Mononuclear cell (primary cell): ENCODE measurements around the gene ANKH. TPM values are rescaled to one million over a fixed set of nuclear protein-coding genes. Genes with fewer than 3 reads are reported as not detected.

Experiments
- H3K27me3 ChIP-seq: 2 replicates; pipeline ENCODE4 v1.6.0; 2011; ENCODE audit warnings: low read length, control low read depth; ENCODE audit not compliant: insufficient read depth
- H3K4me1 ChIP-seq: 2 replicates; pipeline ENCODE4 v1.5.1; 2011; ENCODE audit warnings: mild to moderate bottlenecking, low read length, control low read depth; ENCODE audit not compliant: insufficient read depth
- H3K4me3 ChIP-seq: 2 replicates; pipeline ENCODE4 v1.5.1; 2011; ENCODE audit warnings: mild to moderate bottlenecking, low read length, moderate library complexity
- H3K9me3 ChIP-seq: 2 replicates; pipeline ENCODE4 v1.5.1; 2011; ENCODE audit warnings: low read depth, mild to moderate bottlenecking, control low read depth, low read length
- total RNA-seq: library from RNA; depleted of rRNA; stranded (reverse); fragments of >200 nt; gene quantifications from one replicate; pipeline ENCODE4 v1.2.3, GENCODE V29; 2012

The ANKH gene
- total RNA-seq, 1 donor = 35.7 TPM

DNA sequence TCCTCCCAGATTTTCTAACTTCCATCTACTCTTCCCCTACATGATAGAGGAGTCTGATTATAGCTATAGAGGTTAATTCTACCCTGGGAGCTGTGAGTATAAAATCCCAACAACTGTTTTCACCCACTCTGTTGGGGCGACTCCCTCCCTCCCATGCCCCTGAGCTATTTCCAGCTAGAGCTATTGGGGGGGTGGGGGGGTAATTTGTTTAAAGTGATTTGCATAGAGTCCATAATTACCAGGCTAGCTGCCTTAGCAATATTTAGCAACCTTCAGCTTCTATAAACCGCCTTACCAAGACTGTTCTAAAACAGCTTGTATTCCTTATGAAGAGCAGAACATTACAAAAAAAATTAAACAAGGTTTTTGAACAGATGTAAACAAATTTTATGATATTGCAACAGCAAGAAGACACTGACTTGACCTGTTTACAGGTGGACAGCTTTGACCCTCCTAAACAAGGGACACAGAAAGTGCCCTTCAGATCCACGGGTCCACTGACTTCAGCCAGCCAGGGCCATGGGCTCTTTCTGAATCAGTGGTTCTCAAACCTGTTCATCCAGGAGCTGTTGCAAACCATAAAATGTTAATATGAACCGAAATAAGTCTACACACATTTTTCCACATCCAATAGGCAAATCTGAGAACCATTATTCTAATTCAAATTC, 108.9 kb downstream of the ANKH start:
- Histone ChIP-seq H3K4me3 (no peak overlapping the region), H3K27me3 (no peaks in the 10 kb centered on the region), H3K9me3 (no peaks in the 10 kb centered on the region), H3K4me1 (peaks cover 8% of the 10 kb centered on the region)

DNA sequence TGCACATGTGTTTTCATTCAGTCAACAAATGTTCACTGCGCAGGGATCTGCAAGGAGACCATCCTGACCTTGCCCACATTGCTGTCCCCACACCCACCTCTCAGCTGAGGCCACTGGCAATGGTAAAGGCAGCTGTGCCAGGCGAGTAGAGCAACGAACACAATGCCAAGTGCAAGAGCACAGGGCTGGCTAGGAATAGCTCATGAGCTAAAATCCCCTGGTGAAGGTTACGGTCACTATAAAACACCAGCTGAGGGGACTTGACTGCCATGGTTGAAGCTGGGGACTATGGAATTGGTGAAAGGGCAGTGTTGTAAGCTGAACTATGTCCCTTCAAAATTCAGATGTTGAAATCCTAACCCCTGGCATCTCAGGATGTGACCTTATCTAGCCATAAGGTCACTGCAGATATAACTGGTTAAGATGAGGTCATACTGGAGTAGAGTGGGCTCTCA, 111.0 kb downstream of the ANKH start:
- H3K9me3 ChIP-seq = no peaks in the 10 kb centered on the region
- H3K27me3 ChIP-seq = no peaks in the 10 kb centered on the region
- H3K4me1 ChIP-seq = peaks cover 10% of the 10 kb centered on the region
- H3K4me3 ChIP-seq = no peak overlapping the region

DNA sequence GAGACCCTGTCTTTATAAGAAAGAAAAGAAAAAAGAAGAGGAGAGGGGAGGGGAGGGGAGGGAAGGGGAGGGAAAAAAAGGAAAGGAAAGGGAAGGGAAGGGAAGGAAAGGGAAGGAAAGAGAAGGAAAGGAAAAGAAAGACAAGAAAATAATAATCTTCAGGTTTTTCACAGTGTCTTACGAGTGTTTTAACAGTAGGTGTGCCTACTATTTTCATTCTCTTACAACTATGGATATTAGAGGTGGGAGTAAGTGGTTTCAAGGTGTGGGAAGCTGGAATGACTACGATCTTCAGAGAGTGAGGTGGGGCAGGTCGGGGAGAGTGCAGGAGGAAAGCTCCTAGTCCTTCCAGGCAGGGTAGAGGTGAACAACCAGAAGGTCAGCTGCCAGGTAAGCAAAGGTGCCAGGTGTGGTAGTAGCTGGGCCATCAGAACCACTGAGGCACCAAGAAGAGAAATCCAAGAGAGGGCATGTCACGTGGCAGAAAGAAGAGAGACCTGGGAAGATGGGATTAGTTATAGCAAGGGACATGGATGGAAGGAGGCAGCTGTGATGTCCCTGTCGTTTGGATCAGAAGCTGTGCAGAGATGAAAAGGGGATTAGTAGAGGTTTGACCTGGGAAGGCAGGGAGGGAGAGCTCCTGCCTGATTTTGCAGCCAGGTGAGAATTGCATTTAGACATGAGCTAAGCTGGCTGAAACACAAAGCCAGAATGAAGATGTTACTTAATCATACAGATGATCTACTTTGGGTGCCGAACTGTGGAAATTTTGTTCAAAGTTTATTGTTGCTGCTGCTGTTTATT, 111.6 kb downstream of the ANKH start:
- Histone ChIP-seq H3K4me1 (peaks cover 10% of the 10 kb centered on the region), H3K4me3 (no peak overlapping the region), H3K9me3 (no peaks in the 10 kb centered on the region), H3K27me3 (no peaks in the 10 kb centered on the region)

DNA sequence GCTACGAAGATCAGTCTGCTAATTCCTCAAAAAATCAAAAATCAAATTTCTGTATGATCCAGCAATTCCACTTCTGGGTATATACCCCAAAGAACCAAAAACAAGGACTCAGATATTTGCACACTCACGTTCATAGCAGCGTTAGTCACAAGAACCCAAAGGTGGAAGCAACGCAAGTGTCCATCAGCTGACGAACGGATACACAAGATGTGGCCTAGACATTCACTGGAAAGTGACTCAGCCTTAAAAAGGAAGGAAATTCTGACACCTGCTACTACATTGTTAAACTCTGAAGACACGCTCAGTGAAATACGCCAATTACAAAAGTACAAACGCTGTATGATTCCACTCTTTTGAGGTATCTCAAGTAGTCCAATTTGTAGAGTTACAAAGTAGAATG, 113.7 kb downstream of the ANKH start:
- peaks cover 10% of the 10 kb centered on the region for H3K4me1 ChIP-seq
- no peaks in the 10 kb centered on the region for H3K9me3 ChIP-seq
- no peak overlapping the region for H3K4me3 ChIP-seq
- no peaks in the 10 kb centered on the region for H3K27me3 ChIP-seq

DNA sequence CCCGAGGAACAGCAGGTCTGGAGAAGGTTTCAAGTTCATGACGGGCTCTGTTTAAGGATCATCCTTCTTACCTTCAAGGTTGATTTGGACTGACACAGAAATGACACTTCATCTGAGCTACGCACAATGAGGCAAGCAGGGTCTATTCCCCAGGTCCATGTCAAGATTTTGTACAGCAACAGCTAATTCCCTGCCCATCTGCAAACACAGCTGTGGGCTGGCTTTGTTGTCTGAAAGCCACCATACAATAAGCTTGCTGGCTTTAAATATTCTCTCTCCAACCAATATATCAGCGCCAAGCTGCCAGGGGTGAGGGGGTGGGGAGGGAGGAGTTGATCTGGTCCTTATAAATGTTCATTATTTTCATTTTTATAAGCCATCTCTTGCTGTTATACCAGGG, 115.1 kb downstream of the ANKH start:
- H3K4me1 ChIP-seq = peaks cover 10% of the 10 kb centered on the region

DNA sequence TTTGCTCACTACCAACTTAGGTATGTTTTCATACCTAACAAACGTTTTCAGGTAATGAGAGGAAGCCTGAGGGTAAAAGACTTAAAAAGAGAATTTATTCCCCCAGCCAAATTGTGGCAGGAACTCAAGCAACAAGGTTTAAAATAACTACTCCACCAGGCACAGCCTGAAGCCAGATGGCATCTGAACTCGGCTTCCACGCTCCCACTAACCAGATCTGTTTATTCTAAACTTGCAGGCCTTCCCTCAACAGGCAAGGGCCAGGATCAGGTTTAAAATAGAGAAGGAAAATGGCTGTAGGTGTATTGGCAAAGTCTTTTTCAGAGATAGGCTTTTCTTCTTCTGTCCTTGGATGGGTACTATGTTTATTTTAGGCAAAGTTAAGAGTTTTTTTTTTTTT, 117.6 kb downstream of the ANKH start:
- Histone ChIP-seq H3K9me3 (no peaks in the 10 kb centered on the region), H3K27me3 (no peaks in the 10 kb centered on the region), H3K4me1 (peaks cover 10% of the 10 kb centered on the region), H3K4me3 (no peak overlapping the region)

More for the DNA sequence above, 115.1 kb downstream of the ANKH start:
- no peaks in the 10 kb centered on the region for H3K27me3 ChIP-seq
- no peak overlapping the region for H3K4me3 ChIP-seq
- no peaks in the 10 kb centered on the region for H3K9me3 ChIP-seq

DNA sequence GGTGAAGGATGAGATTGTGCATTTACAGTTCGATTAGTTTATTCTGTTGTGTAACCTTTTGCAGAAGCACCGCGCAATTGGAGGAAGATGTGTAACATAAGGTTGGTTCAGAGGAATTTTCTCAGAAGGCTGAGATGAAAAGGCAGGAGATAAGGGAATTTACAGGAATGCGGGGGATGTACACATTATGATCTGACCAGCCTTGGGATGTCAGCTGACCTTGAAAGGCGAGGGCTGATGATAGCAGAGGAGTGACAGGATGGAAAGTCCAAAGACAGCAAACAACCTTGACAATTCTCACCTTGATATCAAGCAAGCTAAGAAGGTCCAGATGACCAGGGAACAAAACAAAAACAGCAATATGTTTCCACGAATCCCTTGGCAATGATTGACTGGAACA, 118.3 kb downstream of the ANKH start:
- no peaks in the 10 kb centered on the region for H3K9me3 ChIP-seq
- peaks cover 8% of the 10 kb centered on the region for H3K4me1 ChIP-seq
- H3K27me3 ChIP-seq = no peaks in the 10 kb centered on the region
- H3K4me3 ChIP-seq = no peak overlapping the region

DNA sequence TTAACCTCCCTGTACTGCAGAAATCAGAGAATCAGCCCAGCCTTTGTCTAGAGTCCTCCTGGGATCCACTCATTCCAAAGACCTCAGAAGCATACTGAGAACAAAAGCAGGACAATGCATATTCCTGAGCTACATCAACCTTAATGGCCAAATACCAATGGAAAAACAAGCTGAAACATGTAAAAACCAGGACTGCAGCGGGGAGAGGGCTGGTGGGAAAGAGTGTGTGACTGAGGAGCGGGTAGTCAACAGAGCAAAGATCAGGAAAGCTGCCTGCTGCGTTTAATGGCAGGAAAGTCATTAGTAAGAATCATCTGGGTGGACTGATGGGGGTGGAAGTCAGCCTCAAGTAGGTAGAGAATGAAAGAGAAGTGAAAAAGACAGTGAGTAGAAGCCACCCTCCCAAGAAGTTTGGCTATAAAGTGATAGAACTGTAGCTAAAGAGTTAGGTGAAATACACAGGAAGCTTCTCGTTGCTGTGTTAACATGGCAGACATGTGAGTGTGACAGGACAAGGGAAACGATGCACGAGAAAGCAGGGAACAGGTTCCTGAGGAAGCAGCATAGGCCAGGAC, 119.0 kb downstream of the ANKH start:
- H3K27me3 ChIP-seq = no peaks in the 10 kb centered on the region
- H3K9me3 ChIP-seq = no peaks in the 10 kb centered on the region
- no peak overlapping the region for H3K4me3 ChIP-seq
- peaks cover 1% of the 10 kb centered on the region for H3K4me1 ChIP-seq

DNA sequence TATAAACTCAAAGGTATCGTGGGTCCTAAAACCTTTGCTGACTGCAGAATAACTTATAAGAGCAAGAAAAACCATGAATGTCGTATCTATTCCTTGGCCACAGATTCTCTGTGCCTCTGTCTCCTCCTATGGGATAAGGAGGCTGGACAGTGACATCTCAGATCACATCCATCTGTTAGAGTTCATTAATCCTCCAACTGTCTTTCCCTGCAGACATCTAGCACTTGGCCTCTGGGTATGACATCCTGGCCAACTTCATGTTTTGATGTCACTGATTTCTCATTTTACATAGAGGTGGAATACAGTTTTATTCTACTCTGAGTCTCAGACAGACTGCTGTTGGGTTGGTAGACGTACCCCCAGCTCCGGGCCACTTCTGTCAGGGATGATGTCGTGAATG, 120.9 kb downstream of the ANKH start:
- no peaks in the 10 kb centered on the region for H3K27me3 ChIP-seq
- H3K9me3 ChIP-seq = no peaks in the 10 kb centered on the region
- H3K4me1 ChIP-seq = no peaks in the 10 kb centered on the region
- H3K4me3 ChIP-seq = no peak overlapping the region

DNA sequence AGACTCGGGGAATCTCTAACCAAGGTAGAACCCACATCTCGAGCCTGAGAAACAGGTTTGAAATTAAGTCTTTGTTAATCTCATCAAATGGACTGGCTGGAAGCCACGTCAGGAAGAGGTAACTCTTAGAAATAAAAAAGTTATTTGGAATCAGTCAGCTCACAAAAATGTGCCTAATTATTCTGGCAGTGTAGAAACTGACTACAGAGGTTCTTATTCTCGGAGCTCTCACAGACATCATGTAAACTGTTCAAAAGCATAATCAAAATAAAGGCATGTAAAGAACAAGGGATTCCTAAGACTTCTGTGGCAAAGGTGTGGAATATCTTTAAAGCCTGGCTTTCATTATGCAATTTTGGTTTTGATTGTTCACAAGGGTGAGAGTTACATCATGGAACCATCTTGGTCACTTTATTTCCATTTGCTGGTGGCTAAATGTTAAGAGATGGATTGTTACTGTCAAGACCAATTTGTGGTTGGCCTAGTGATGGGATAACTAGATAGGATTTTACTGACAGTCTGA, 121.9 kb downstream of the ANKH start:
- Histone ChIP-seq H3K27me3 (no peaks in the 10 kb centered on the region), H3K4me1 (no peaks in the 10 kb centered on the region), H3K9me3 (no peaks in the 10 kb centered on the region), H3K4me3 (no peak overlapping the region)

DNA sequence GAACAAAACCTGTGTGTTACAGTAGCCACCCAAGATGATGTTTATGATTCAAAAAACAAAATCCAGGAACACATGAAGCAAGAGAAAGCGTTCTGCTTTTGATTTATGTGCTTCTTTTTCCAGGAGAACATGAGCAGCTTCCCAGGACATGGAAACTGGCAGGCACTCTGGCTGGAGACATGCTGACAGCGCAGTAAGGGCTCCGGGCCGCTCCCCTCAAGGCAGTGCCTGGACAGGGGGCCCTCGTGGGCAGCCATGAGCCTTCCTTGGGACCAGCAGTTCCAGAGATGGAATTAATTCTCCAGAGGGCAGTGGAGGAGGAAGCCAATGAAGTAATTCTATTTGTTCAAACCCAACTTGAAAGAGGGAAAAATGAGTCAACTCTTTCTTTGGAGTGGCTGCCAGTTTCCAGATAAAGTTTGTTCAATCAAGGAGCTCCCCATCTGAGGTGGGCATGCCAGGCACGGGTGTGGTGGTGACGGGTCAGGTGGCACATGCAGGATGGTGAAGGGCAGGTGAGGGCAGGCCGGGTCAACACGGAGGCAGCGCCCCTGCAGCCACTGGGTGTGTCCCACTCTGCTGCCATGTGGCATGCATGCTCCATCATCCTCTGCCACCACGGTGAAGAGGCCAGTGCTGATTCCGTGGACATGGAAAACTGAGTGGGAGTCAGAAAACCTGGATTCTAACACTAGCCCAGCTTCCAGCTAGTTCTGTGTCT, 123.2 kb downstream of the ANKH start:
- H3K4me3 ChIP-seq = no peak overlapping the region
- no peaks in the 10 kb centered on the region for H3K27me3 ChIP-seq
- no peaks in the 10 kb centered on the region for H3K9me3 ChIP-seq
- H3K4me1 ChIP-seq = no peaks in the 10 kb centered on the region

DNA sequence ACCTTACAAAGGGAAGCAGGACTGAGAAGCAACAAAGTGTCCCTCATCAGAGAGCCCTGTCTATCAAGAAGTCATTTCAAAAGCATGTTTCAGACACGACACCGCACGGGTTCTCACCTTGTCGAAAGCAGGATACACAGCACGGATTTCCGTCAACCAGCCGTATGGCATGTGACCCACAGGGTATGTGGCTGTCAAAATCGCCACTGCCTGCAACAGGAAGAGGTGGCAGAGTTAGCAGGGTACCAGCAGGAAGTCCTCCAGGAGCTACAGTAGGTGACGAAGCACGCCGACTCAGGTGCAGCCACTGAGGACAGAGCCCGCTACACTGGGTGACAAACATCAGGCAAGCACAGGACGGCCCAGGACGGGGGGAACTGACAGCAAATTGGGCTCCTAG, 125.8 kb downstream of the ANKH start:
- Histone ChIP-seq H3K4me1 (no peaks in the 10 kb centered on the region), H3K4me3 (no peak overlapping the region), H3K9me3 (no peaks in the 10 kb centered on the region), H3K27me3 (no peaks in the 10 kb centered on the region)

DNA sequence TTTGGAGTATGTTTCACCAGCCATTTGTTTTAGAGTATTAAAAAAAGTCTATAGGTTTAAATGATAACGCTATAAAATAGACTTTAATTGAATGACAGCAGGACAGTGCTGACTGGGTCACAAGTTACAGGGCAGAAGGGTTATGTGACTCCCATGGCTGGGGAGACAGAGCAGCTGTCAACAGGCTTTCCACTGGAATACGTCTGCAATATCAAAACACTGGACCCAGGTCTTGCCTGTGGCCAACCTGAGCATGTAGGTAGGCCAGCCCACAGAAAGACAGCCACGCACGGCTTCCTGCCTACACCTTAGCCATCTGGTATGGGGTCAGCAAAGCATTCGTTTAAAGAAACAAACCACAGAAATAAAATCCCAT, 126.4 kb downstream of the ANKH start:
- Histone ChIP-seq H3K4me3 (no peak overlapping the region), H3K4me1 (no peaks in the 10 kb centered on the region), H3K27me3 (no peaks in the 10 kb centered on the region), H3K9me3 (no peaks in the 10 kb centered on the region)

DNA sequence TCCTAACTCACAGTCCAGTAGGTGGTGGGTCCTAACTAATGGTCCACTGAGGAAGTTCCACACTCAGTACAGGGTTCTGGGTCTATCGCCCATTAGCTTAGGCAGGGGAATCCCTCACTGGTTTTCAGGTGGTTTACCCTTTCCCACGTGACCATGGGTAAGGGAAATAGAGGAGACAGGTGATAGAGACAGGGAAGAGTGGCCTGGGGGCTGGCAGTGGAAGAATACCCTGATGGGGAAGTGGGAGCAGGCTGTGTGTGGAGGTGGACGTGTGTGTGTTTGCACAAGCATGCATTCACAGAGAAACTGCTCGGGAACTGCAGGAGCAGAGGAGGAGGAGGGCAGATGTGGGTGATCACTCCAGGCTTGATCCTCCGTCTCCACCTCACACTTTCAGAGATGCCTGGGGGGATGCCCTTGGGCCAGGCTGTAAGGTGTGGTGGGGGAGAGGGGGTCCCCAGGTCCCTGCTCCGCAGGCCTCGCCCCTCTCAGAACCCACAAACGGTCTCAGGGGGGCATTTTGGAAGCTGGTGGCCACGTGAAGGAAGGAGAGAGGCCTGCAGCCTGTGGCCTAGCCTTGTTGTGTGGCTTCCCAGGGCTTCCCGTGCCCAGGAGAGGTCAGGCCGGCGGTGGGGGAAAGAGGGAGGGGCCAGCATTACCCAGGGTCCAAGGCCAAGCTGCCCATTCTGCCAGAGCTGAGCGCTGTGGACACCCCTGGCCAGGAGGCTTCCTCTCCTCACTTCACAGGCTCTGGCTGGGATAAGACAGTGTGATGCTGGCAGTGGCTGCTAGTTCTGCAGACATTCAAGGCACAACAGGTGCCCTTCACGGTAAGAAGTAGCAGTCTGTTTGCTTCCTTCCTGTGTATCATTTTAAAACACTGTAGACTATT, 127.0 kb downstream of the ANKH start:
- H3K27me3 ChIP-seq = no peaks in the 10 kb centered on the region
- H3K4me1 ChIP-seq = peaks cover 1% of the 10 kb centered on the region
- H3K4me3 ChIP-seq = no peak overlapping the region
- no peaks in the 10 kb centered on the region for H3K9me3 ChIP-seq
